Measurements from ENCODE around the gene APBA2.

GRCh38 chr15:29130476-29130875 is 244.7 kb downstream of the APBA2 start:
- TF ChIP-seq, protein P1, sequence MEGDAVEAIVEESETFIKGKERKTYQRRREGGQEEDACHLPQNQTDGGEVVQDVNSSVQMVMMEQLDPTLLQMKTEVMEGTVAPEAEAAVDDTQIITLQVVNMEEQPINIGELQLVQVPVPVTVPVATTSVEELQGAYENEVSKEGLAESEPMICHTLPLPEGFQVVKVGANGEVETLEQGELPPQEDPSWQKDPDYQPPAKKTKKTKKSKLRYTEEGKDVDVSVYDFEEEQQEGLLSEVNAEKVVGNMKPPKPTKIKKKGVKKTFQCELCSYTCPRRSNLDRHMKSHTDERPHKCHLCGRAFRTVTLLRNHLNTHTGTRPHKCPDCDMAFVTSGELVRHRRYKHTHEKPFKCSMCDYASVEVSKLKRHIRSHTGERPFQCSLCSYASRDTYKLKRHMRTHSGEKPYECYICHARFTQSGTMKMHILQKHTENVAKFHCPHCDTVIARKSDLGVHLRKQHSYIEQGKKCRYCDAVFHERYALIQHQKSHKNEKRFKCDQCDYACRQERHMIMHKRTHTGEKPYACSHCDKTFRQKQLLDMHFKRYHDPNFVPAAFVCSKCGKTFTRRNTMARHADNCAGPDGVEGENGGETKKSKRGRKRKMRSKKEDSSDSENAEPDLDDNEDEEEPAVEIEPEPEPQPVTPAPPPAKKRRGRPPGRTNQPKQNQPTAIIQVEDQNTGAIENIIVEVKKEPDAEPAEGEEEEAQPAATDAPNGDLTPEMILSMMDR (IDR thresholded peaks at IDR 0.05), result no peak
- TF ChIP-seq EZH2 (IDR thresholded peaks at IDR 0.05), result no peak
